ENCODE measurements around the gene ECHDC3.

DNA sequence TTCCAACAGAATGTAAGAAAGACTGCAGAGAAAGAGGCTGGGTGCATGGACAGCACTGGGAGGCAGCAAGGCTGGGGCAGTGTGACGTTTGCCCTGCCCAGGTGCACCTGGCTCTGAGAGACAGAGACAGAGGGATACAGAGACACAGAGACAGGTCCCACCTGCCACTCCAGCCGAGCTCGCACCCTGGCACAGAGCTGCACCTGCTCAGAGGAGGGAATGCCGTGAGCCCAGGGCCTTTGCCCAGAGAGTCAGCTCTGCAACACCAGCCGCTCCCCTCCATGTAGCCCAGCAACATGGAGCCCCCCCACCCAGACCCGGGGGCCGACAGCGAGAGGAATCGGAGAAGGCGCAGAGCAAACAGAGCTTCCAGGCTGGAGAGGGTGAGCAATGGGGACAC is 45.7 kb downstream of the ECHDC3 start:
- TF ChIP-seq CTCF (conservative IDR thresholded peaks at IDR 0.05; ENCODE audit: low read depth, low read length): no peak
- no peak for TF ChIP-seq EZH2 (IDR thresholded peaks at IDR 0.05; ENCODE audit: borderline replicate concordance, low read depth, low read length, poor library complexity, severe bottlenecking)
